GM12878 (cell line): Measurements from ENCODE around the gene PCBD2. TPM values are rescaled to one million over a fixed set of nuclear protein-coding genes. Genes with fewer than 3 reads are reported as not detected.

Experiments
- MEF2A ChIP-seq: IDR thresholded peaks from 2 replicates; pipeline ENCODE4 v1.6.1; 2011; ENCODE audit warnings: low read depth, mild to moderate bottlenecking, low read length, moderate library complexity; ENCODE audit not compliant: insufficient read depth
- MYB ChIP-seq: fragments of 150-350 bp; IDR thresholded peaks from 2 replicates; pipeline ENCODE4 v1.6.1; 2014; ENCODE audit warnings: mild to moderate bottlenecking, low read depth, low read length, borderline replicate concordance
- NKRF ChIP-seq: fragments of 450-650 bp; conservative IDR thresholded peaks from 2 replicates; pipeline ENCODE4 v1.6.1; 2017; ENCODE audit warnings: mild to moderate bottlenecking, moderate library complexity
- RUNX3 ChIP-seq: IDR thresholded peaks from 2 replicates; pipeline ENCODE4 v1.6.1; 2012; ENCODE audit warnings: low read length, inconsistent platforms
- microRNA counts: library from miRNA; unstranded; fragments of <30 nt; microRNA quantifications from one replicate; lab custom pipeline; 2016
- microRNA-seq: library from miRNA; unstranded; fragments of <30 nt; microRNA quantifications from one replicate; pipeline ENCODE4, GENCODE V29; 2018
- polyA plus RNA-seq, 11 experiments: library from polyadenylated mRNA; depleted of rRNA in 4 of 11; unstranded in 6 of 11; stranded (reverse) in 5 of 11; fragments of >200 nt; fragmentation: Nextera tagmentation in 4 of 11; fragmentation: Illumina TruSeq in 1 of 11; extraction: Ambion mirVana in 4 of 11; extraction: Trizol in 1 of 11; gene quantifications; 1 replicate in 1 of 11; 2 replicates in 10 of 11; pipeline versions ENCODE4 v1.2.1 to v1.2.3, GENCODE V29; 2011 to 2016; ENCODE audit warnings: inconsistent platforms in 2 of 11, missing spikeins in 2 of 11, low read depth in 1 of 11
- small RNA-seq: library from RNA; depleted of rRNA; stranded (forward); fragments of <200 nt; gene quantifications from one replicate; pipeline ENCODE3, GENCODE V24; 2014
- total RNA-seq, 4 experiments: library from RNA; depleted of rRNA in 3 of 4; stranded (reverse); fragments of >200 nt in 3 of 4; fragmentation: Illumina TruSeq in 1 of 4; extraction: Trizol in 1 of 4; gene quantifications; 2 replicates each; pipeline versions ENCODE4 v1.2.1 to v1.2.3, GENCODE V29; 2013 to 2021
- TF ChIP-seq, protein P1 (sequence below): fragments of 450-650 bp; formaldehyde crosslinking; IDR thresholded peaks from 2 replicates; pipeline ENCODE4 v1.4.0; 2020; ENCODE audit warnings: mild to moderate bottlenecking, moderate library complexity

Gene PCBD2
- total and polyA plus RNA-seq, 10 of the 15 experiments (the other 5 are each of a cell fraction or from before 2014, with no cell fraction given), result 5.4 to 13.6 (median 6.7) TPM

GRCh38 chr5:135012033-135012588, 107.2 kb downstream of the PCBD2 start (continued):
- TF ChIP-seq, protein P1, sequence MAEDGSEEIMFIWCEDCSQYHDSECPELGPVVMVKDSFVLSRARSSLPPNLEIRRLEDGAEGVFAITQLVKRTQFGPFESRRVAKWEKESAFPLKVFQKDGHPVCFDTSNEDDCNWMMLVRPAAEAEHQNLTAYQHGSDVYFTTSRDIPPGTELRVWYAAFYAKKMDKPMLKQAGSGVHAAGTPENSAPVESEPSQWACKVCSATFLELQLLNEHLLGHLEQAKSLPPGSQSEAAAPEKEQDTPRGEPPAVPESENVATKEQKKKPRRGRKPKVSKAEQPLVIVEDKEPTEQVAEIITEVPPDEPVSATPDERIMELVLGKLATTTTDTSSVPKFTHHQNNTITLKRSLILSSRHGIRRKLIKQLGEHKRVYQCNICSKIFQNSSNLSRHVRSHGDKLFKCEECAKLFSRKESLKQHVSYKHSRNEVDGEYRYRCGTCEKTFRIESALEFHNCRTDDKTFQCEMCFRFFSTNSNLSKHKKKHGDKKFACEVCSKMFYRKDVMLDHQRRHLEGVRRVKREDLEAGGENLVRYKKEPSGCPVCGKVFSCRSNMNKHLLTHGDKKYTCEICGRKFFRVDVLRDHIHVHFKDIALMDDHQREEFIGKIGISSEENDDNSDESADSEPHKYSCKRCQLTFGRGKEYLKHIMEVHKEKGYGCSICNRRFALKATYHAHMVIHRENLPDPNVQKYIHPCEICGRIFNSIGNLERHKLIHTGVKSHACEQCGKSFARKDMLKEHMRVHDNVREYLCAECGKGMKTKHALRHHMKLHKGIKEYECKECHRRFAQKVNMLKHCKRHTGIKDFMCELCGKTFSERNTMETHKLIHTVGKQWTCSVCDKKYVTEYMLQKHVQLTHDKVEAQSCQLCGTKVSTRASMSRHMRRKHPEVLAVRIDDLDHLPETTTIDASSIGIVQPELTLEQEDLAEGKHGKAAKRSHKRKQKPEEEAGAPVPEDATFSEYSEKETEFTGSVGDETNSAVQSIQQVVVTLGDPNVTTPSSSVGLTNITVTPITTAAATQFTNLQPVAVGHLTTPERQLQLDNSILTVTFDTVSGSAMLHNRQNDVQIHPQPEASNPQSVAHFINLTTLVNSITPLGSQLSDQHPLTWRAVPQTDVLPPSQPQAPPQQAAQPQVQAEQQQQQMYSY (CRISPR knock-in tag), result no peak
- TF ChIP-seq MEF2A, result no peak
- no peak for TF ChIP-seq MYB
- no peak for TF ChIP-seq NKRF
- TF ChIP-seq RUNX3, result no peak

MicroRNA genes within 50 kb of the gene (microRNA counts, 767-probe panel; counts per million panel counts)
- 1,438 counts per million, percentile 53 among the panel's probes with 10 or more counts for microRNA hsa-miR-4461 (lab: Ali Mortazavi, UCI)

Small RNA genes lying within 50 kb of the gene (microRNA-seq; reads per million reads assigned to microRNA genes)
- gene MIR4461, result not detected

Small RNA genes lying within 50 kb of the gene (small RNA-seq; reads per million reads assigned to genes)
- not detected for gene MIR4461
- gene MTND3P25, result not detected
- gene MTND4LP30, result not detected

Other genes with a start within 250 kb of the PCBD2 start
- 30.2 and 30.9 TPM in 2 replicates for gene CAMLG, start 166.6 kb upstream of the PCBD2 start, total RNA-seq (2014; rRNA removed)
- gene CAMLG, start 166.6 kb upstream of the PCBD2 start, total RNA-seq (2014; rRNA removed; fragmentation: Illumina TruSeq; extraction: Trizol), result 25.2 and 26.2 TPM in 2 replicates
- gene CAMLG, start 166.6 kb upstream of the PCBD2 start, total RNA-seq (2021), result 25.7 and 28.8 TPM in 2 replicates
- 22.4 and 29.4 TPM in 2 replicates for gene CAMLG, start 166.6 kb upstream of the PCBD2 start, polyA plus RNA-seq (2011; rRNA removed)
- 20.7 and 24.1 TPM in 2 replicates for gene CAMLG, start 166.6 kb upstream of the PCBD2 start, polyA plus RNA-seq (2014; fragmentation: Illumina TruSeq; extraction: Trizol)
- 10 to 100 TPM; 27.0 to 51.7 TPM for gene CAMLG, start 166.6 kb upstream of the PCBD2 start, polyA plus RNA-seq (2014; fragmentation: Nextera tagmentation; extraction: Ambion mirVana)
- 18.5 and 21.9 TPM in 2 replicates for gene CAMLG, start 166.6 kb upstream of the PCBD2 start, polyA plus RNA-seq (2014; rRNA removed)
- 10 to 100 TPM; 25.1 to 25.7 TPM for gene CAMLG, start 166.6 kb upstream of the PCBD2 start, polyA plus RNA-seq (2016; fragmentation: Nextera tagmentation; extraction: Ambion mirVana)
- gene DDX46, start 146.4 kb upstream of the PCBD2 start, total RNA-seq (2014; rRNA removed), result 39.1 and 39.6 TPM in 2 replicates
- 64.9 and 67.3 TPM in 2 replicates for gene DDX46, start 146.4 kb upstream of the PCBD2 start, total RNA-seq (2014; rRNA removed; fragmentation: Illumina TruSeq; extraction: Trizol)
- gene DDX46, start 146.4 kb upstream of the PCBD2 start, total RNA-seq (2021), result 55.6 and 61.8 TPM in 2 replicates
- 46.9 and 72.1 TPM in 2 replicates for gene DDX46, start 146.4 kb upstream of the PCBD2 start, polyA plus RNA-seq (2011; rRNA removed)
- gene DDX46, start 146.4 kb upstream of the PCBD2 start, polyA plus RNA-seq (2014; fragmentation: Illumina TruSeq; extraction: Trizol), result 77.1 and 94.9 TPM in 2 replicates
- gene DDX46, start 146.4 kb upstream of the PCBD2 start, polyA plus RNA-seq (2014; fragmentation: Nextera tagmentation; extraction: Ambion mirVana), result 10 to 100 TPM; 23.0 to 31.3 TPM
- 43.0 and 44.8 TPM in 2 replicates for gene DDX46, start 146.4 kb upstream of the PCBD2 start, polyA plus RNA-seq (2014; rRNA removed)
- gene DDX46, start 146.4 kb upstream of the PCBD2 start, polyA plus RNA-seq (2016; fragmentation: Nextera tagmentation; extraction: Ambion mirVana), result 10 to 100 TPM; 37.6 to 38.8 TPM
- gene C5orf24, start 59.2 kb upstream of the PCBD2 start, total RNA-seq (2014; rRNA removed), result 12.9 and 14.6 TPM in 2 replicates
- 15.0 and 15.8 TPM in 2 replicates for gene C5orf24, start 59.2 kb upstream of the PCBD2 start, total RNA-seq (2014; rRNA removed; fragmentation: Illumina TruSeq; extraction: Trizol)
- gene C5orf24, start 59.2 kb upstream of the PCBD2 start, total RNA-seq (2021), result 12.8 and 15.6 TPM in 2 replicates
- gene C5orf24, start 59.2 kb upstream of the PCBD2 start, polyA plus RNA-seq (2011; rRNA removed), result 26.8 and 37.7 TPM in 2 replicates
- 16.5 and 21.6 TPM in 2 replicates for gene C5orf24, start 59.2 kb upstream of the PCBD2 start, polyA plus RNA-seq (2014; fragmentation: Illumina TruSeq; extraction: Trizol)
- 1 to 10 TPM; 5.4 to 5.6 TPM for gene C5orf24, start 59.2 kb upstream of the PCBD2 start, polyA plus RNA-seq (2014; fragmentation: Nextera tagmentation; extraction: Ambion mirVana)
- gene C5orf24, start 59.2 kb upstream of the PCBD2 start, polyA plus RNA-seq (2014; rRNA removed), result 18.2 and 23.1 TPM in 2 replicates
- gene C5orf24, start 59.2 kb upstream of the PCBD2 start, polyA plus RNA-seq (2016; fragmentation: Nextera tagmentation; extraction: Ambion mirVana), result 10 to 100 TPM; 15.6 to 16.3 TPM
- gene TXNDC15, start 30.8 kb upstream of the PCBD2 start, total RNA-seq (2014; rRNA removed), result 27.4 and 31.3 TPM in 2 replicates
- 52.1 and 53.0 TPM in 2 replicates for gene TXNDC15, start 30.8 kb upstream of the PCBD2 start, total RNA-seq (2014; rRNA removed; fragmentation: Illumina TruSeq; extraction: Trizol)
- gene TXNDC15, start 30.8 kb upstream of the PCBD2 start, total RNA-seq (2021), result 39.3 and 40.7 TPM in 2 replicates
- gene TXNDC15, start 30.8 kb upstream of the PCBD2 start, polyA plus RNA-seq (2011; rRNA removed), result 35.5 and 49.9 TPM in 2 replicates
- gene TXNDC15, start 30.8 kb upstream of the PCBD2 start, polyA plus RNA-seq (2014; fragmentation: Illumina TruSeq; extraction: Trizol), result 33.4 and 40.0 TPM in 2 replicates
- gene TXNDC15, start 30.8 kb upstream of the PCBD2 start, polyA plus RNA-seq (2014; fragmentation: Nextera tagmentation; extraction: Ambion mirVana), result 10 to 100 TPM in 1 of 2 experiments, 1 to 10 TPM in 1; 8.1 to 17.9 TPM
- 45.6 and 60.6 TPM in 2 replicates for gene TXNDC15, start 30.8 kb upstream of the PCBD2 start, polyA plus RNA-seq (2014; rRNA removed)
- gene TXNDC15, start 30.8 kb upstream of the PCBD2 start, polyA plus RNA-seq (2016; fragmentation: Nextera tagmentation; extraction: Ambion mirVana), result 10 to 100 TPM; 45.8 to 47.1 TPM
- gene CATSPER3, start 62.8 kb downstream of the PCBD2 start, total RNA-seq (2014; rRNA removed), result 0.27 TPM in 1 of 2 replicates, not detected in the other
- 0.14 TPM in 1 of 2 replicates, not detected in the other for gene CATSPER3, start 62.8 kb downstream of the PCBD2 start, total RNA-seq (2014; rRNA removed; fragmentation: Illumina TruSeq; extraction: Trizol)
- gene CATSPER3, start 62.8 kb downstream of the PCBD2 start, total RNA-seq (2021), result 0.18 TPM in 1 of 2 replicates, not detected in the other
- gene CATSPER3, start 62.8 kb downstream of the PCBD2 start, polyA plus RNA-seq (2011; rRNA removed), result 0.33 and 0.38 TPM in 2 replicates
- gene CATSPER3, start 62.8 kb downstream of the PCBD2 start, polyA plus RNA-seq (2014; fragmentation: Illumina TruSeq; extraction: Trizol), result 0.06 TPM in 1 of 2 replicates, not detected in the other
- gene CATSPER3, start 62.8 kb downstream of the PCBD2 start, polyA plus RNA-seq (2014; fragmentation: Nextera tagmentation; extraction: Ambion mirVana), result under 1 TPM; 0.11 to 0.15 TPM
- gene CATSPER3, start 62.8 kb downstream of the PCBD2 start, polyA plus RNA-seq (2014; rRNA removed), result 0.18 TPM in 1 of 2 replicates, not detected in the other
- gene CATSPER3, start 62.8 kb downstream of the PCBD2 start, polyA plus RNA-seq (2016; fragmentation: Nextera tagmentation; extraction: Ambion mirVana), result under 1 TPM in 1 of 2 experiments, not detected in 1; 0.12 TPM
- 0.44 and 0.68 TPM in 2 replicates for gene PITX1, start 129.1 kb downstream of the PCBD2 start, total RNA-seq (2014; rRNA removed)
- 0.18 TPM in 1 of 2 replicates, not detected in the other for gene PITX1, start 129.1 kb downstream of the PCBD2 start, total RNA-seq (2014; rRNA removed; fragmentation: Illumina TruSeq; extraction: Trizol)
- gene PITX1, start 129.1 kb downstream of the PCBD2 start, total RNA-seq (2021), result 0.77 and 1.1 TPM in 2 replicates
- not detected in 2 replicates for gene PITX1, start 129.1 kb downstream of the PCBD2 start, polyA plus RNA-seq (2011; rRNA removed)
- not detected in 2 replicates for gene PITX1, start 129.1 kb downstream of the PCBD2 start, polyA plus RNA-seq (2014; fragmentation: Illumina TruSeq; extraction: Trizol)
- not detected for gene PITX1, start 129.1 kb downstream of the PCBD2 start, polyA plus RNA-seq (2014; fragmentation: Nextera tagmentation; extraction: Ambion mirVana)
- gene PITX1, start 129.1 kb downstream of the PCBD2 start, polyA plus RNA-seq (2014; rRNA removed), result 0.96 and 1.2 TPM in 2 replicates
- gene PITX1, start 129.1 kb downstream of the PCBD2 start, polyA plus RNA-seq (2016; fragmentation: Nextera tagmentation; extraction: Ambion mirVana), result under 1 TPM; 0.16 to 0.43 TPM